GM19035 (cell line): ENCODE results near the gene SLC2A2.
A peak's percentile ranks its signal among the peaks of the same experiment; 100 is the strongest.
"Not testable (repeated sequence)": the region's sequence is repeated elsewhere in the genome, so short reads cannot be mapped to it uniquely, and the experiment has no call there.

Source experiments
- ATAC-seq: cut with Tn5 transposase; IDR thresholded peaks from one replicate; pipeline ENCODE4 v1.9.1; 2021; ENCODE audit not compliant: unreplicated experiment

Gene SLC2A2

DNA sequence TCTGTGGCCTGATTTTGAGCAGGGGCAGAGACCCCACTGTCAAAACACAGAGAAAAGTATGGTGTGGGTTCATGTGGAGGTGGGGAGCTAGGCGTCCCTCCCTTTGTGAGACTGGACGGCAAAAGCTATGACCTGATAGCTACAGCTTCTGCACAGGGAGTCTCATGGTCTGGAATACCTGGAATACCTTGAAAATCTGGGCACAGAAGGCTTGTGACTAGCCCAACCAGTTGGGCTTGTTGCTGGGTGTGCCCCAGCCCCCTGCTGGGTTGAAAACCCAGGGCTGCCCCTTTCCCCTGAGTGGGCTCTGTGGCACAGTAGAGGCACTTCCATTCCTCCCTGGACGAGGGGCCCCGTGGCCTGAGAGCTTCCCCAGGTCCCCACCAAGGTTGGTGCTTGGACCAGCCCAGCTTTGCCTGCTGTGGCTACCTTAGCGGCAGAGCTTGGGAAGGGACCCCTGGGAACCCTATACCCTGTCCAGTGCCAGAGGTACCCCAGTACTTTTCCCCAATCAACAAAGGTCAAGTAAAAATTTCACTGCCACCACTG lies 37.3 kb downstream of the SLC2A2 start:
- no peak for ATAC-seq

DNA sequence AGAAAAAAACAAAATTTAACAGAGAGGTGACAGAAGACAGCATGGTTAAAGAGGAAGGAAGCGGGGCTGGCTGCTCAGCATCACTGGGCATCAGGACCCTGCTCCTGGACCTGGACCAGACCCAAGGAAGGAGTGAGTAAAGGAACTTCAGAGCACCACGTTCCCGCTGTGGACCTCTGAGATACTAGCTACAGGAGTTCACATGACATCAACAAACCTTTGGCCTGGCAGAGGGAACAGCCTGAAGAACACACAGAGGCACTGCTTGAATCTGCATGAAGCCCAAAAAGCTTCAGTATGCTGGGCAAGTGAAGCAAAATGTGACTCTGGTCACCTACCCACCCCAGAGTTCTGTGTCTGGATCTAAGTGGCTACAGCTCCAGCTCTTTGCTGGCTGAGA lies 38.1 kb downstream of the SLC2A2 start:
- no peak for ATAC-seq

DNA sequence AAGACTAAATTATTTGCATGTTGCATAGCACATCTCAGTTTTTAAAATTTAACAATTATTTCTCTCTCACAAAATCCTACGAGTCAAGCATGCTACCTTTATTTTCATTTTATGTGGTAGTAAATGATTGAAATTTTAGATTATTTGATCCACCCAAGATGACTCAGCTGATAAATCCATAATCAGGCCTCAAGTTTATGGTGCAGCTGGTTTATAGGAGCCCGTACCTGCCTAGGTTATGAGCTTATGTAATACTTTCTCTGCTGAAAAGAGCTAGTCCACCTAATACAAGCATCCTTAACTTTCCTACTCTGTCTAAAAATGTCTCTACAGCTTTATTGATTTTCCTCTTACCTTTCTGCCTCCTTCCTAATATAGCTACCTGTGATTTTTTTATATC lies 41.2 kb downstream of the SLC2A2 start:
- no peak for ATAC-seq

DNA sequence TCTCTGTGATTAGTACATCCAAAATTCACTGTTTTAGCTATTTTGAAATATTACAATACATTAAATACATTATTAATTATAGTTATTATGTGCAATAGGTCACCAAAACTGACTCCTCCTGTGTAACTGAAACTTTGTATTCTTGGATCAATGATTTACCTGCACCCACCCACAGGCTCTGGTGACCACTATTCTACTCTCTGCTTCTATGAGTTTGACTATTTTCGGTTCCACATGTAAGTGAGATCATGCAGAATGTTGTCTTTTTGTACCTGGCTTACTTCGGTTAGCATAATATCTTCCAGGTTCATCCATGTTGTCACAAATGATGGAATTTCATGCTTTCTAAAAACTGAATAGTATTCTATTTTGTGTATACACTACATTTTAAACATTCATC lies 43.8 kb downstream of the SLC2A2 start:
- peak; percentile 89 for ATAC-seq

DNA sequence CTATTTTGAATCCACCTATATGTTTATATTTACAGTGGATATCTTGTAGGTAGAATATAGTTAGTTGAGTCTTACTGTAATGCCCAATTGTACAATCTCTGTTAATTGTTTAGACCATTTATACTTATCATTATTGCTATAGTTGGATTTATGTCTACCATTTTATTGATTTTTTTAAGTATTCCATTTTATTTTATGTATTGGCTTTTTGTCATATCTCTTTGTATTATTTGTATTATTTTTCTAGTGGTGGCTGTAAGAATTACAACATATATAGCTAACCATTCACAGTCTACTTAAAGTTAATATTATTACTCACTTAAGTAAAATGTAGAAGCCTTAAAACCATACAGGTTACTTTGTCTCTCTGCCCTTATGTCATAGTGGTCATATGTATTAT lies 46.1 kb downstream of the SLC2A2 start:
- no peak for ATAC-seq

DNA sequence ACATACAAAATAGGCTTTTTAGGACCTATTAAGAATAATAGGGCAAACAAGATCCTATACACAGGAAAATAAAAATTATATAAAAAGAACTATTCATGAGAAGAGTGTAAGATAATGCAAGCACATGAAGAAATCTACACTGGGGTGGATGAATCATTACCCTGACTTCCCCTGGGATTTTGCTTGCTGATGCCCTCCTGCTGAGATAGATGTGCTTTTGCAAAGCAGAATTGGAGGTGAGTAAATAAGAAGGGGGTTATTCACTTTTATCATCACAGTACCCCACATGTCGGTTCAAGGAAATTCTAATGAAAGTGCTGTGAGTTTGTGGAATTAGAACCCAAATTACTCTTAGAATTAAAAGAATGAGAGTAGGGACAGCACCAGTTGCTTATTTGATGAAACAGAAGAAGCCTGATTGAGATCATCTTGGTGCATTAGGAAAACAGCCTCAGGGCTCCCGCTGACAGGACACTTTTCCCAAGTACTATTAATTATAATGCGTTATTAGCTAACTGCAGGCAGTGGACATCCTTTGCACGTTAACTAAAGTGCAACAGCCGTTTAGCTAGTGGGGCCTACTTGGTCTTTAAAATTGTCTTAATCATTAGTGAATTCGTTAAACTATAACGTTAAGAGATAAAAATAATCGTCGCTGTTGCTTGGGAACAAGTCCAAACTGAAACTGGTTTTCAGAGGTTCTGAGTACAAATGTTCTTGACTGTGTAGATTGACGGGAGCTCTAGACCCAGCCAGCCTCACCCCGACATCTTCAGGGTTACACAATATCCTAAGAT lies 48.4 kb downstream of the SLC2A2 start:
- no peak for ATAC-seq

DNA sequence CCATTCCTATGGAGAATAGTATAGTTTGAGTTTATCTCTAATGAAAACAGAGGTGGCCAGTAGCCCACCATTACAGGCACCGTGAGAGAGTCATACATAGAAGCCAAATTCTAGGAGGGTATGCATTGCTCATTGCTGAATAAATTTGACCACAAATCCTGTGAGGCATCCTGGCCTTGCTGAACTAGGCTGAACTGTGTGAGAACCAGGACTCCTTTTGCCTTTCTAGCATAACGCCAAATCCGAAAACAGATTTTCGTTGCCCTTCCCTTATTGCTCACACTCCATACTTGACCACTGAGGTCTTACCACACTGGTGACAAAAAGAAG lies 50.4 kb downstream of the SLC2A2 start:
- no peak for ATAC-seq

DNA sequence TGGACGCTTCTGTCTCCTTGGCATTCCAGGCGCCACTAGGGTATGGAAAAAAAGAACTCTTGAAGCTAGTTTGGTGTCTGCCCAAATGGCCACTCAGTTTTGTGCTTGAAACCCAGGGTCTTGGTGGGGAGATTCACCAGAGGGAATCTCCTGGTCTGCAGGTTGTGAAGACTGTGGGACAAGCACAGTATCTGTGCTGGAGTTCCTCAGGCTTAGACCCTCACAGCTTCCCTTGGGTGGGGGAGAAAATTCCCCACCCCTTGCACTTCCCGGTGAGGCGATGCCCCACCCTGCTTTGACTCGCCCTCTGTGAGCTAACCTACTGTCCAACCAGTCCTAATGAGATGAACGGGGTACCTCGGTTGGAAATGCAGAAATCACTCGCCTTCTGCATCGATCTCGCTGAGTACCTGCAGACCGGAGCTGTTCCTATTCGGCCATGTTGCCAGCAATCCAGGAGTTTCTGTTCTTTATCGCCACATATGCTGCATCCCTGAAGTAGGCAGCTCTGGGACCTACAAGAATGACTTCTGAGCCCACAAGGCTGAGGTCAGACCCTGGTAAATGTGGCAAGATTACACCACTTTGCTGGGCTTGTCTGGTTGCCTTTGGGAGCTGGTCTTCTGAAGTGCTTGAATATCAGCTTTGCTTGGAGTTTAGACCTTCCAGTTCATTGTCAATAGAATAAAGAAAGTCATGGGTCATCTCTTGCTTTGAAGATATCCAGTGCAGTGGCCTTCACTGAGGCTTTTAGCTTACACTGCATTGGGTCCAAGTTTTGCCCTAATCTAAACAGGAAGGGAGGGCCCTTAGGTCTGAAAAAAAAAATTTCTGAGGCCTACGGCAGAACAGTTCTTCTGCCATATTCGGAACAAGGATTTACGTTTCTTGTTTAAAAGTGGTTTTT lies 51.0 kb downstream of the SLC2A2 start:
- no peak for ATAC-seq

DNA sequence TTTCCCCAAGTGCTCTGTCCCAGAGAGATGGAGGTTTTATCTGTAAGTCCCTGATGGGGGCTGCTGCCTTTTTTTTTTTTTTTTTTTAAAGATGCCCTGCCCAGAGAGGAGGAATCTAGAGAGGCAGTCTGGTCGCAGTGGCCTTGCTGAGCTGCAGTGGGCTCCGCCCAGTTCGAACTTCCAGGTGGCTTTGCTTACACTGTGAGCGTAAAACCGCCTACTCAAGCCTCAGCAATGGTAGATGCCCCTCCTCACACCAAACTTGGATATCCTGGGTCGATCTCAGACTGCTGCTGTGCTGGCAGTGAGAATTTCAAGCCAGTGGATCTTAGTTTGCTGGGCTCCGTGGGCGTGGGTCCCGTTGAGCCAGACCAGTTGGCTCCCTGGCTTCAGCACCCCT lies 51.6 kb downstream of the SLC2A2 start:
- ATAC-seq: no peak

DNA sequence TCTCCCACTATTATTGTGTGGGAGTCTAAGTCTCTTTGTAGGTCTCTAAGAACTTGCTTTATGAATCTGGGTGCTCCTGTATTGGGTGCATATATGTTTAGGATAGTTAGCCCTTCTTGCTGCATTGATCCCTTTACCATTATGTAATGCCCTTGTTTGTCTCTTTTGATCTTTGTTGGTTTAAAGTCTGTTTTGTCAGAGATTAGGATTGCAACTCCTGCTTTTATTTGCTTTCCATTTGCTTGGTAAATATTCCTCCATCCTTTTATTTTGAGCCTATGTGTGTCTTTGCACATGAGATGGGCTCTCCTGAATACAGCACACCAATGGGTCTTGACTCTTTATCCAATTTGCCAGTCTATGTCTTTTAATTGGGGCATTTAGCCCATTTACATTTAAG lies 53.6 kb downstream of the SLC2A2 start:
- ATAC-seq: not testable (repeated sequence)

DNA sequence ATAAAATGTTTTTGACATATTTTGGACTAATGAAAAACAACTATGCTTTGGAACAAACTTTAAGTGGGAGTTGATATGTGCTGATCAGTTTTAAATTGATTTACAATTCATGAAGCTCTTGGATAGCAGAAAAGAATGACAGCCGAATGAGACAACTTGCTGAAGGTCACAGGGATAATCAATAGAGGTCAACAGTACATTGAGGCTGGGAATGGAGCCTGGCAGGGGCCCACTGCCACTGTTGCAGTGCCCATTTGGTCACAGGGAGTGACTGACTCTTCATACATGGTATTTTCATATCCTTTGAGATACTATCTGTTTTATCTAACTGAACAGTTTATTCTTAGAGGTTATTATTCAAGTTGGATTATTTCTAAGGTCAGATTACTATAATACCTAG lies 59.4 kb downstream of the SLC2A2 start:
- no peak for ATAC-seq

DNA sequence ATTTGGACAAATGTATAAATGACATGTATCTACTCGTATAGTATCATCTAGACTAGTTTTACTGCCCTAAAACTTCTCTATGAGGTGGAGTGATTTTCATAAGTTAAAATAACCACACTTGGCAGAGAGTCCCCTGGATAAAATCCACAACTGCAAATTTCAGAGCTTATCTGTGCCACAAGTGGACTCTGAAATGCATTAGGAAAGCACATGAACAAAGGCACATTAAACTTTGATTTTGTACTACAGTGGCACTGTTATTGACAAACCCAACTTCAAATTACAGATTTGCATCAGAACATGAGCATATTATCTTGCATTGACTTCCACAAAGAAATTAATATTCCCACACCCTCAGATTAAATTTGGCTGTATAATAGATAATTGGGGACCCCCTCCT lies 60.0 kb downstream of the SLC2A2 start:
- no peak for ATAC-seq

DNA sequence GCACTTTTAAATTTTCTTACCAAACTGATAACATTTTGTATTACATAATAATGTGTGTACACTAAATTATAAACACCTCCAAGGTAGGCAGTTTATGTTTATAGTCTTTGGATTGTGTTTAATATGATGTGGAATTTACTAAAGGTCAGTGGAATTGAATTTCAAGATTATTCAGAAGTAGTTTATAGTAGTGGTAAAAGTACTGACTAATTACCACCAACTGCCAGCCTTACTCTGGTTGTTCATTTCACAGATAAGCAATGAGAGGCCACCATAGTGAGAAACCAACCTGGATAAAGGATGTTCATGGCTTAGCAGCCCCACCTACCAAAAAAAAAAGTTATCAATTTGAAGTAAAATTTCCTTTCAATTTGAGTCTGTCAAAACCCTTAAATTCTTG lies 64.1 kb downstream of the SLC2A2 start:
- ATAC-seq: no peak

DNA sequence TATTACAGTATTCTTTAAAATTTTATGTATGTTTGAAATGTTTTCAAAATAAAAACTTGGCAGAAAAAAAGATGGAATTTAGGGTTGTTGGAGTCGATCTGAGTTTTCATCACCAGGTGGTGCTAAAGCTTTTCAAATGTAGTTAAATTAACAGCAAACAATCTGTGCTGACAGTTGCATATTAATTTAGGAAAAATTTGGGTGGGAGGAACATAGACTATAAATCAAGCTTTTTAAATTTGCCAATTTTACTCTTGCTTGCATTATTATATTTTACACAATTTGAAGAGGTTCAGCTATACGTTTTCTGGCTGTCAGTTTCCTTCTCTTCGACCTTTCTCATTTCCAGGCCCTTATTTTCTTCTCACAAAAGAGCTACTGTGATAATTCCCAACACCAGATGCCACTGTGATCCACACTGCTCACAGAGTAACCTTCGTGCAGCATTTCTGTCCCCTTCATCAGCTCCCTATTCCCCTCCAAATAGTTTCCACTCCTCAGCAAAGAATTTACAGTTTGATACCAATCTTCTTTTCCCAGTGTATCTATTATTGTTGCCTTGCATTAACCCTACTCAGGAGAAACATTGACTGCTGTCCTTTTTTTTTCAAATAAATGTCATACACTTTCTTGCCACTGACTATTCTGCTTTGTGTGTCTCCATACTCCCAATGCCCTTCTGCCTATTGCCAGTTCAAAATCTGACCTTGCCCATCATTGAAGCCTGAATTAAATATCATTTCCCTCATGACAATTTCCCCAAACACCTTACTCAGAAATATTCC lies 64.7 kb downstream of the SLC2A2 start:
- no peak for ATAC-seq

DNA sequence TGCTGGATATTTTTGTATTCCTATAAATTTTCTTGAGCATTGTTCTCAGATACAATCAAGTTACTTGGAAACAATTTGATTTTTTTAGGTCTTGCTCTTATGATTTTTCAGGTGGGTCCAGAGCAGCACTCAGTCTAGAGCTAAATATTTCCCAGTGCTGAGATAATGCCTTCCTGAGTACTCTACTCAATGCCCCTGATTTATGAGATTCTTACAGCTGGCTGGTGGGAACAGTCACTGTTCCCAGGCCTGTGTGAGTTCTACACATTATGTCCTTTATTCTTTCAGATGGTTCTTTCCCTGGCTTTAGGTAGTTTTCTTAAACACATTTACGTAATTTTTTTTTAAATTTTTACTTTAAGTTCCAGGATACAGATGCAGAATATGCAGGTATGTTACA lies 67.1 kb downstream of the SLC2A2 start:
- ATAC-seq: no peak

DNA sequence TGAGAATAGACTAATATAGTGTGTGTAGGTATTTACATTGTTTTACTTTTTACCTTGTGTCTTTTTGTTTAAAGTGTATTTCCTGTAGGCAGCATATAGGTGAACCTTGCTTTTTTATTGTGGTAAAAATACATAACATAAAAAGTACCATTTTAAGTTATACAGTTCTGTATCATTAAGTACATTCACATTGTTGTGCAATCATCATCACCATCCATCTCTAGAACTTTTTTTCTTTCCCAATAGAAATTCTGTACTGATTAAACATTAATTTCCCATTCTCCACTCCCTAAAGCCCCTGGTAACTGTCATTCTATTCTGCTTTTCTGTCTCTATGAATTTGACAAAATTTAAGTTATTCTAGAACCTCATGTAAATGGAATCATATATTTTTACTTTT lies 69.9 kb downstream of the SLC2A2 start:
- ATAC-seq: no peak

DNA sequence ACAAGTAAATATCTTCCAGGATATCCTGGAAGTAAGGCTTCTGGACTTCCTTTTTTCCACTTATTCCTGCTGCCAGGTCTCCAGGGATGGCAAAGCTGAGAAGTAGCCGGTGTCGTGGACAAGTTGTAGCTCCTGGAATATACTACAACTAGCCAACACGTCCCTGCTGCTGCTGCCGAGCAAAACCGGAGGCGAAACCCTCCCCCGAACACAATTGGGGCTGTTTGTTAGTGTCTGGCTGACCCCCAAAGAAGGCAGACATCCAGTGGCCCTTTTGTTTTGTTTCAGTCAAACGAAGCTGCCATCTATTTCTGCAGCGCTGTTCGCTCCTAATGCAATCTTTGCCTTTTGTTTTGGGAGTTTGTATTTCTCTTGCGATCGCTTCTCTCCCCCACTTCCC lies 72.8 kb downstream of the SLC2A2 start:
- no peak for ATAC-seq

DNA sequence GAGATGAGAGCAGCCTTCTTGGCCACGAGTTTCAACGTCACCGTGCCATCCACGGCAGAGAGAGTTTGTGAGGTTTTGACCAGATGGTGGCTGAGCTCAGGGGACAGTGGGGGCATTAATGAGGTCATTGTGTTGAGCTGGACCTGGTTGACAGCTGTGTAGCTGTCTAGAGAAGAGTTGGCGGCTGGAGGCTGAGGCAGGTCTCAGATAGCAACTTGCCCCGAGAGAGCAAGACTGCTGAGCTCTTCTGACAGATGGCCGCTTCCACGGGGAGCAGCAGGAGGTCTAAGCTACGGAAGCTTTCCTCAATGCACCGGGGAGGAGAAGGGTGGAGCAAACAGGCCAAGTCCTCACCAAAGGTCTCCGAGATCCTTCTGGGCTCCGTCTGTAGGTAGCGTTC lies 73.3 kb downstream of the SLC2A2 start:
- no peak for ATAC-seq

DNA sequence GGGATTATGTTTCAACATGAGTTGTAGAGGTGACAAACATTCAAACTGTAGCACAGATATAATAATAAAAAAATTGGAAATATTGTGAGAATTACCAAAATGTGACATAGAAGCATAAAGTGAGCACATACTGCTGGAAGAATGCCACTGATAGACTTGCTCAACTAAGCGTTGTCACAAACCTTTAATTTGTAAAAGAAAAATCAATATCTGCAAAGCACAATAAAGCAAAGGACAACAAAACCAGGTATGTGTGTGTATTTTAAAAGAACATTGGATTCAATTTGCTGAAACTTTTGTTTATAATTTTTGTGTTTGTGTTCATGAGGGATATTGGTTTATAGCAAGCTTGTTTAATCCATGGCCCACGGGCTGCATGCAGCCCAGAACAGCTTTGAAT lies 77.3 kb downstream of the SLC2A2 start:
- ATAC-seq: no peak

DNA sequence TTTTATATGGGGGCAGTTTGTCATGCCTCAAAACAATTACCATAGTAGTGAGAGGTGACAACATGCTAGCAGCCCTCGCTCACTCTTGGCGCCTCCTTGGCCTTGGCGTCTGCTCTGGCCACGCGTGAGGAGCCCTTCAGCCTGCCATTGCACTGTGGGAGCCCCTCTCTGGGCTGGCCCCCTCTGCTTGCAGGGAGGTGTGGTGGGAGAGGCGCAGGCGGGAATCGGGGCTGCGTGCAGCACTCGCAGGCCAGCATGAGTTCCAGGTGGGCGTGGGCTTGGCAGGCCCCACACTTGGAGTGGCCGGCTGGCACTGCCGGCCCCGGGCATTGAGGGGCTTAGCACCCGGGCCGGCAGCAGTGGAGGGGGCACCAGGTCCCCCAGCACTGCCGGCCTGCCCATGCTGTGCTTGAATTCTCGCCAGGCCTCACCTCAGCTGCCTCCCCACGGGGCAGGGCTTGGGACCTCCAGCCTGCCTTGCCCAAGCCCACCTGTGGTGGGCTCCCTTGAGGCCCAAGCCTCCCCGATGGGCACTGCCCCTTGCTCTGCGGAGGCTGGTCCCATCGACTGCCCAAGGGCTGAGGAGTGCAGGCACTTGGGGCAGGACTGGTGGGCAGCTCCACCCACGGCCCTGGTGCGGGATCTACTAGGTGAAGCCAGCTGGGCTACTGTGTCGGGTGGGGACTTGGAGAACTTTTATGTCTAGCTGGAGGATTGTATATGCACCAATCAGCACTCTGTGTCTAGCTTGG lies 79.3 kb downstream of the SLC2A2 start:
- no peak for ATAC-seq
